HCT116 (cell line): ENCODE measurements around the gene IQCN.

Experiments used
- CEBPB ChIP-seq: IDR thresholded peaks from 2 replicates; pipeline ENCODE4 v1.6.1; 2012; ENCODE audit warnings: low read depth
- EZH2 ChIP-seq: fragments of 200-600 bp; sonication (generic); IDR thresholded peaks from 2 replicates; pipeline ENCODE4 v1.6.1; 2017; ENCODE audit warnings: antibody characterized with exemption, mixed run types
- EZH2phosphoT487 ChIP-seq: fragments of 200-600 bp; IDR thresholded peaks from 2 replicates; pipeline ENCODE4 v1.6.1; 2018; ENCODE audit warnings: antibody characterized with exemption, borderline replicate concordance
- FOSL1 ChIP-seq: IDR thresholded peaks from 2 replicates; pipeline ENCODE4 v1.6.1; 2012; ENCODE audit warnings: low read depth
- POLR2A ChIP-seq: IDR thresholded peaks from 2 replicates; pipeline ENCODE4 v1.7.0; 2011; ENCODE audit warnings: borderline replicate concordance; ENCODE audit not compliant: insufficient read depth, insufficient read length; ENCODE audit errors: extremely low read depth
- POLR2AphosphoS5 ChIP-seq: IDR thresholded peaks from 2 replicates; pipeline ENCODE4 v1.6.1; 2011; ENCODE audit warnings: mild to moderate bottlenecking, low read depth, low read length, moderate library complexity
- RAD21 ChIP-seq: IDR thresholded peaks from 2 replicates; pipeline ENCODE4 v1.6.1; 2012; ENCODE audit warnings: low read depth, mild to moderate bottlenecking
- YY1 ChIP-seq: IDR thresholded peaks from 2 replicates; pipeline ENCODE4 v1.6.1; 2011; ENCODE audit warnings: low read length, low read depth, moderate library complexity, mild to moderate bottlenecking; ENCODE audit not compliant: insufficient replicate concordance; ENCODE audit errors: extremely low read depth
- ZNF274 ChIP-seq: fragments of 200-500 bp; sonication (Bioruptor generic); IDR thresholded peaks from 2 replicates; pipeline ENCODE4 v1.6.1; 2014; ENCODE audit warnings: mild to moderate bottlenecking, low read depth, low read length, inconsistent platforms
- TF ChIP-seq, protein P1 (sequence below), 3 experiments: fragments of 200-600 bp in 1 of 3; sonication (generic) in 1 of 3; IDR thresholded peaks in 2 of 3; conservative IDR thresholded peaks in 1 of 3; 2 replicates each; pipeline ENCODE4 v1.5.1; 2012 to 2017; ENCODE audit warnings: low read depth in 2 of 3, low read length in 2 of 3, antibody characterized with exemption in 1 of 3, borderline replicate concordance in 1 of 3, control low read depth in 1 of 3, mild to moderate bottlenecking in 1 of 3, mixed read lengths in 1 of 3, mixed run types in 1 of 3, moderate library complexity in 1 of 3; ENCODE audit not compliant: insufficient read depth in 1 of 3
- TF ChIP-seq, protein P2 (sequence below): IDR thresholded peaks from 2 replicates; pipeline ENCODE4 v1.6.1; 2012; ENCODE audit warnings: low read depth
- TF ChIP-seq, protein P3 (sequence below): IDR thresholded peaks from 2 replicates; pipeline ENCODE4 v1.6.1; 2011; ENCODE audit warnings: mild to moderate bottlenecking, low read length, moderate library complexity; ENCODE audit not compliant: insufficient replicate concordance; ENCODE audit errors: extremely low read depth
- TF ChIP-seq, protein P4 (sequence below): IDR thresholded peaks from 2 replicates; pipeline ENCODE4 v1.6.1; 2012

DNA sequence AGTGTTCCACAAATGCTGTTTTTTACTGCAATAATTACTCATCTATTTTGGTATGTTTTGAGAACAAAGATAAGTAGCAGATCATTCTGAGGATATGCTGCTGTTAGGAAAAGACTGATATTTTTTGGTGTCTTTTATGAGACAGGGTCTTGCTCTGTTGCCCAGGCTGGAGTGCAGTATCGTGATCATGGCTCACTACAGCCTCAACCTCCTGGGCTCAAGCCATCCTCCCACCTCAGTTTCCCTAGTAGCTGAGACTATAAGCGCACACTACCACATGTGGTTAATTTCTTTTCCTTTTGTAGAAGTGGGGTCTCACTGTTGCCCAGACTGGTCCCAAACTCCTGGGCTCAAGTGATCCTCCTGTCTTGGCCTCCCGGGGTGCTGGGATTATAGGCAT is 39.1 kb upstream of the IQCN start:
- TF ChIP-seq, protein P1, sequence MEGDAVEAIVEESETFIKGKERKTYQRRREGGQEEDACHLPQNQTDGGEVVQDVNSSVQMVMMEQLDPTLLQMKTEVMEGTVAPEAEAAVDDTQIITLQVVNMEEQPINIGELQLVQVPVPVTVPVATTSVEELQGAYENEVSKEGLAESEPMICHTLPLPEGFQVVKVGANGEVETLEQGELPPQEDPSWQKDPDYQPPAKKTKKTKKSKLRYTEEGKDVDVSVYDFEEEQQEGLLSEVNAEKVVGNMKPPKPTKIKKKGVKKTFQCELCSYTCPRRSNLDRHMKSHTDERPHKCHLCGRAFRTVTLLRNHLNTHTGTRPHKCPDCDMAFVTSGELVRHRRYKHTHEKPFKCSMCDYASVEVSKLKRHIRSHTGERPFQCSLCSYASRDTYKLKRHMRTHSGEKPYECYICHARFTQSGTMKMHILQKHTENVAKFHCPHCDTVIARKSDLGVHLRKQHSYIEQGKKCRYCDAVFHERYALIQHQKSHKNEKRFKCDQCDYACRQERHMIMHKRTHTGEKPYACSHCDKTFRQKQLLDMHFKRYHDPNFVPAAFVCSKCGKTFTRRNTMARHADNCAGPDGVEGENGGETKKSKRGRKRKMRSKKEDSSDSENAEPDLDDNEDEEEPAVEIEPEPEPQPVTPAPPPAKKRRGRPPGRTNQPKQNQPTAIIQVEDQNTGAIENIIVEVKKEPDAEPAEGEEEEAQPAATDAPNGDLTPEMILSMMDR (IDR thresholded peaks at IDR 0.05 in 2 of 3, conservative IDR thresholded peaks at IDR 0.05 in 1 of 3; ENCODE audit: borderline replicate concordance in 1 of 3, insufficient read depth in 1 of 3, low read depth in 2 of 3, low read length in 2 of 3): no peak
- no peak for TF ChIP-seq ZNF274
- TF ChIP-seq CEBPB: no peak
- no peak for TF ChIP-seq RAD21
- no peak for TF ChIP-seq EZH2phosphoT487
- no peak for TF ChIP-seq POLR2A
- no peak for TF ChIP-seq POLR2AphosphoS5
- TF ChIP-seq, protein P2, sequence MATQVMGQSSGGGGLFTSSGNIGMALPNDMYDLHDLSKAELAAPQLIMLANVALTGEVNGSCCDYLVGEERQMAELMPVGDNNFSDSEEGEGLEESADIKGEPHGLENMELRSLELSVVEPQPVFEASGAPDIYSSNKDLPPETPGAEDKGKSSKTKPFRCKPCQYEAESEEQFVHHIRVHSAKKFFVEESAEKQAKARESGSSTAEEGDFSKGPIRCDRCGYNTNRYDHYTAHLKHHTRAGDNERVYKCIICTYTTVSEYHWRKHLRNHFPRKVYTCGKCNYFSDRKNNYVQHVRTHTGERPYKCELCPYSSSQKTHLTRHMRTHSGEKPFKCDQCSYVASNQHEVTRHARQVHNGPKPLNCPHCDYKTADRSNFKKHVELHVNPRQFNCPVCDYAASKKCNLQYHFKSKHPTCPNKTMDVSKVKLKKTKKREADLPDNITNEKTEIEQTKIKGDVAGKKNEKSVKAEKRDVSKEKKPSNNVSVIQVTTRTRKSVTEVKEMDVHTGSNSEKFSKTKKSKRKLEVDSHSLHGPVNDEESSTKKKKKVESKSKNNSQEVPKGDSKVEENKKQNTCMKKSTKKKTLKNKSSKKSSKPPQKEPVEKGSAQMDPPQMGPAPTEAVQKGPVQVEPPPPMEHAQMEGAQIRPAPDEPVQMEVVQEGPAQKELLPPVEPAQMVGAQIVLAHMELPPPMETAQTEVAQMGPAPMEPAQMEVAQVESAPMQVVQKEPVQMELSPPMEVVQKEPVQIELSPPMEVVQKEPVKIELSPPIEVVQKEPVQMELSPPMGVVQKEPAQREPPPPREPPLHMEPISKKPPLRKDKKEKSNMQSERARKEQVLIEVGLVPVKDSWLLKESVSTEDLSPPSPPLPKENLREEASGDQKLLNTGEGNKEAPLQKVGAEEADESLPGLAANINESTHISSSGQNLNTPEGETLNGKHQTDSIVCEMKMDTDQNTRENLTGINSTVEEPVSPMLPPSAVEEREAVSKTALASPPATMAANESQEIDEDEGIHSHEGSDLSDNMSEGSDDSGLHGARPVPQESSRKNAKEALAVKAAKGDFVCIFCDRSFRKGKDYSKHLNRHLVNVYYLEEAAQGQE: no peak
- no peak for TF ChIP-seq EZH2
- TF ChIP-seq FOSL1: no peak
- TF ChIP-seq, protein P3, sequence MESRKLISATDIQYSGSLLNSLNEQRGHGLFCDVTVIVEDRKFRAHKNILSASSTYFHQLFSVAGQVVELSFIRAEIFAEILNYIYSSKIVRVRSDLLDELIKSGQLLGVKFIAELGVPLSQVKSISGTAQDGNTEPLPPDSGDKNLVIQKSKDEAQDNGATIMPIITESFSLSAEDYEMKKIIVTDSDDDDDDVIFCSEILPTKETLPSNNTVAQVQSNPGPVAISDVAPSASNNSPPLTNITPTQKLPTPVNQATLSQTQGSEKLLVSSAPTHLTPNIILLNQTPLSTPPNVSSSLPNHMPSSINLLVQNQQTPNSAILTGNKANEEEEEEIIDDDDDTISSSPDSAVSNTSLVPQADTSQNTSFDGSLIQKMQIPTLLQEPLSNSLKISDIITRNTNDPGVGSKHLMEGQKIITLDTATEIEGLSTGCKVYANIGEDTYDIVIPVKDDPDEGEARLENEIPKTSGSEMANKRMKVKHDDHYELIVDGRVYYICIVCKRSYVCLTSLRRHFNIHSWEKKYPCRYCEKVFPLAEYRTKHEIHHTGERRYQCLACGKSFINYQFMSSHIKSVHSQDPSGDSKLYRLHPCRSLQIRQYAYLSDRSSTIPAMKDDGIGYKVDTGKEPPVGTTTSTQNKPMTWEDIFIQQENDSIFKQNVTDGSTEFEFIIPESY: no peak
- no peak for TF ChIP-seq YY1
- TF ChIP-seq, protein P4, sequence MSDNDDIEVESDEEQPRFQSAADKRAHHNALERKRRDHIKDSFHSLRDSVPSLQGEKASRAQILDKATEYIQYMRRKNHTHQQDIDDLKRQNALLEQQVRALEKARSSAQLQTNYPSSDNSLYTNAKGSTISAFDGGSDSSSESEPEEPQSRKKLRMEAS: no peak
